NB4 (cell line): ENCODE results near the gene NEB.

Experiments used
- DNase-seq: peaks from one replicate; pipeline ENCODE4 v3.0.0; 2010; ENCODE audit warnings: low read depth
- H3K4me3 ChIP-seq: one replicate; pipeline ENCODE4 v1.5.1; 2011; ENCODE audit warnings: mild to moderate bottlenecking, low read depth, low read length, moderate library complexity
- CTCF ChIP-seq: IDR thresholded peaks from one replicate; pipeline ENCODE4 v1.5.1; 2012; ENCODE audit warnings: low read depth, low read length
- MAX ChIP-seq: IDR thresholded peaks from 2 replicates; pipeline ENCODE4 v1.6.1; 2011; ENCODE audit warnings: low read depth, low read length
- MYC ChIP-seq: IDR thresholded peaks from 2 replicates; pipeline ENCODE4 v1.6.1; 2011; ENCODE audit warnings: low read depth, low read length
- POLR2A ChIP-seq: IDR thresholded peaks from 2 replicates; pipeline ENCODE4 v1.6.1; 2011; ENCODE audit warnings: mild to moderate bottlenecking; ENCODE audit not compliant: insufficient read length; ENCODE audit errors: extremely low read depth

The NEB gene

GRCh38 chr2:151438506-151438905 lies 295.8 kb downstream of the NEB start:
- no peak overlapping the region for H3K4me3 ChIP-seq
- no peak for DNase-seq
- TF ChIP-seq CTCF, result no peak
- no peak for TF ChIP-seq MAX
- no peak for TF ChIP-seq MYC
- no peak for TF ChIP-seq POLR2A

GRCh38 chr2:151437630-151438029 lies 296.6 kb downstream of the NEB start:
- DNase-seq, result peak; percentile 38
- peak; percentile 18 for TF ChIP-seq CTCF
- no peak for TF ChIP-seq MAX
- H3K4me3 ChIP-seq, result no peak overlapping the region
